HG03439 (cell line): ENCODE data around the gene SLC26A5.
A peak's percentile ranks its signal among the peaks of the same experiment; 100 is the strongest.

Experiments used
- ATAC-seq: cut with Tn5 transposase; IDR thresholded peaks from one replicate; pipeline ENCODE4 v1.9.1; 2021; ENCODE audit warnings: mild to moderate bottlenecking, moderate library complexity; ENCODE audit not compliant: unreplicated experiment

SLC26A5 gene

DNA sequence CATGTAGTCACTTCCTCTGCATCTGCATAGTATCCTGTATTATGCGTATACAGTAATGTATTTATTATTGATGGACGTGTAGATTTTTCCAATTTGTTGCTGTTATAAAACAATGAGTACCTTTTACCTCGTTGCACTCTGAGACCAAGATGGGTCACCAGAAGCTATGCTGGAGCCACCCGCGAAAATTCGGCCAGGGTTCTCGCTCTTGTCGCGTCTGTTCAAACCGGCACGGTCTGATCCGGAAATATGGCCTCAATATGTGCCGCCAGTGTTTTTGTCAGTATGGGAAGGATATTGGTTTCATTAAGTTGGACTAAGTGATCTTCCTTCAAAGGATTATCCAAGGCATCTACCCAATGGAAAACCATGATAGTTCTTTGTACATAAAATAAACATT lies 97.6 kb downstream of the SLC26A5 start:
- no peak for ATAC-seq

DNA sequence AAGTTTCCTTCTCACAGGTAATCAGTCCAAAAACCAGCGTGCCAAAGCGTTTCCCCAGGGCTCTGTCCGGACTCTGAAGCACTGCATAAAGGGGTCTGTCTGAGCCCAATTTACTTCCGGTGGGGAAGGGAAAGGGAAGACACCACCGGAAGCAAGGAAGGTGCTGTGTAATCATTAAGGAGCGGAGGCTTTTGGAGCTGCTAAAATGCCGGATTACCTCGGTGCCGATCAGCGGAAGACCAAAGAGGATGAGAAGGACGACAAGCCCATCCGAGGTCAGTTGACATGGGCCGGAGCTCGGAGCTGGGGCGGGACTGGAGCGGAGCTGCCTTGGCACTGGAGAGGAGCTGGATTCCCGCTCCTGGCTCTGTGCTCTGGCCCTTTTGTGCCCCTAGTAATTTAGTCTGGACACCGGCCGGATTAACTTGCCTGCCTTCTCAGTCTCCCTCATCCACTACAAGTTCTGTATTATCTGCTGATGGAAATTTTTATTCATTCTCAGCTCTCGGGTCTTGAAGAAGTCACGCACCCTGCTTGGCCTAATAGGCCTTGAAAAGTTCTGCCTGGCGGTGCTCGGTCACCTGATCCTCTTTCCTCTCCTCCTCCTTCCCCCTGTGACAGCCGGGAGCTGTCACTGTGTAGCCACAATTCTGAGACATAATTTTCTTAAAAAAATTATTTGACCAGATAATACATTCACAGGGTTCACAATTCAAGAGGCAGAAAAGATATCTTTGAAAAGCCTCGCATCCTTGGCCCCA lies 98.3 kb downstream of the SLC26A5 start, which contains the start of gene PSMC2:
Gene PSMC2, plus strand, starts transcription at position 137 of the 761 bp plus-strand sequence. Its CDS starts 69 bp downstream, at position 206.
- peak; percentile 75 for ATAC-seq

GRCh38 chr7:103346396-103346795 lies 99.6 kb downstream of the SLC26A5 start:
- ATAC-seq, result no peak

DNA sequence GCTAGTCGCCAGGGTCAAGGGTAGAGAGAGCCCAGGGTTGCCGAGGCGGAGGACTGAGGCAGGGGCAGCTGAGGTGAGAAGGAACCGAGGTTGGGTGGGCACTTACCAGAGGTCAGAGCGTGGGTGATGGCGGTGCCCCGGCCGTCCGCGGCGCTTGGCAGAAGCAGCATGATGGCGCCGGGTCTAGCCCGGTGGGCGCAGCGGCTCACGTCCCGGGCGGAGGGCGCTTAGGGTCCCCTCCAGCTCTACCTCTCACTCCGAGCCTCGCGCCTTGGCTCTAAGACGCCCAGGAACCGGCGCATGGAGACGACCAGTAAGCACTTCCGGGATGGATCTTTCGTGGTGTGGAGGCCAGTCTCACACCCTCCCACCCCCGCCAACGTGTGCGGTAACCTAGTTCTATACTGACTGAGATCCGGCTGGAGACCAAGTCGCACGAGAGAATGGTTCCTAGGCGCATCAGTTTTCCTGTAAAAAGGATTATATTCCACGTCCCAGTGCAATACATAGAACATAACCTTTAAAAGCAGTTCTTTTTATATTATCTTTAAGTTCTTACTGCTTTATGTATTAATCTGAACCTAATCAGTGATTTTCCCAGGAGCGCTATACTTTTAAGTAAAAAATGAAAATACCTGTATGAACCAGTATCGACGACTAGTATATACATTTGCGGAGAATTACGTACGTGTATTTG lies 101.4 kb downstream of the SLC26A5 start, which contains the start of gene DNAJC2:
Gene DNAJC2, minus strand, starts transcription at position 315 of the 697 bp plus-strand sequence. Its CDS starts 145 bp downstream, at position 170.
- ATAC-seq, result peak; percentile 79

DNA sequence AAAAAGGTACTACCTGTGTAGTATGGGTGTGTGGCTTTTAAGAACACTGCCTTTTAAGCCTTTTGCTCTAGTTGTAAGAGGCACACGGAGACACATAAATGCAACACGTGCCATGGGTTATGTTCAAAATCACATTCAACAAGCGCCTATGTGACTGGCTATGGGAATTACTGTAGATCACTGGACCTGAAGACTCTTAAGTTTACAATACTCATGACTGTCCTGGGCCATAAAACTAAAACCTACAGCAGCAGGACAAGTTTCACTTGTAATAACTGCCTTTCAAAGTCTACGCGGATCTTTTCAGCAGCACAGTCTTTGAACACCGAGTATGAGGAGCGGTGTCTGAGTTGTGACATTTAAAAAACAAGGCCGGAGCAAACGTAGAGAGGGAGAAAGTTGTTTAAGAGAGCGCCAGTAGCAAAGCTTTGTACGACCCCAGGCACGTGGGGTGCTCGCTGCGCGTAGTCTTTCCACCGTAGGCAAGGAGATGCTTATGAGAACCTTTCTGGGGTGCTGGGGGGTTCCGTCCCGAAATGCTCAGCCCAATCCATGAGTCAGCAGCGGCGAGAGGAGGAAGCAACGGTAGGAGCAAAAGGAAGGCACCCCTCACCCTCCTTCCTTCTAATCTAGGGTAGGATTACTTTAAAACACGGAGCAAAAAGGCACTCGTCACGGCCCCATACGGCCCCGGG lies 102.1 kb downstream of the SLC26A5 start:
- ATAC-seq, result peak; percentile 6

DNA sequence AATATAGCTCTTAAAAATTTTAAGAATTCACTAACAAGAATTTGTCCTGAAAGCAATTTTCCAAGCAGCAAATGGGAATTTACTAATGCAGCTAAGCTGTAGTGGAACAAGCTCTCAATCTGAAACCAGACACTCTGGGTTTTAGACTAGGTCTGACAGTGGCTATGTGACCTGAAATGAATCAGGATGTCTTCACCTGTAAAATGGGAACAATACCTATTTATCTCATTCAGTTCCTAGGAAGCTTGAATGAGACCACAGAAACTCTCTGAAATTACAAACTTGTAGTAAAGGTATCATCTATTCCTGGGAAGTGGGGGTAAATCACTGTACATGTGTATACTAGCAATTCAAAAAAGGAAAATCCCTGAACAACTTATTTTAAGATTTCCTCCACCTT lies 102.7 kb downstream of the SLC26A5 start:
- ATAC-seq, result no peak

DNA sequence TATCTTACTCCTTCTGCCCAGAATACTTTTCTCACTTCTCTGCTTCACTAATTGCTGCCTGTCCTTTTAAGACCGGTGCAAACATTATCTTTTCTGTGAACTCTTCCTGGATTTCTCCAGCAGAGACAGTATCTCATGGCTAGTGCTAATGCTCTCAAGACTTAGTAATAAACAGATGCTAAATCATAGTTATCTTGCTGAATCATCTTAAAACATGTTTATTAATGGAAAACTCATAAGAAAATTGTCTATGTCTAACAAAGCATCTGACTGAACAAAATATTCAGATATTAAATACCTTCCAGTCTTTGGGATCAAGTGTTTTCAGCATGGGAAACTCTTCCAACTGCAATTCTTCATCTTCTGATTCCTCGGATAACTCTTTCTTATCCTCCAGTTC lies 104.5 kb downstream of the SLC26A5 start:
- ATAC-seq, result no peak

DNA sequence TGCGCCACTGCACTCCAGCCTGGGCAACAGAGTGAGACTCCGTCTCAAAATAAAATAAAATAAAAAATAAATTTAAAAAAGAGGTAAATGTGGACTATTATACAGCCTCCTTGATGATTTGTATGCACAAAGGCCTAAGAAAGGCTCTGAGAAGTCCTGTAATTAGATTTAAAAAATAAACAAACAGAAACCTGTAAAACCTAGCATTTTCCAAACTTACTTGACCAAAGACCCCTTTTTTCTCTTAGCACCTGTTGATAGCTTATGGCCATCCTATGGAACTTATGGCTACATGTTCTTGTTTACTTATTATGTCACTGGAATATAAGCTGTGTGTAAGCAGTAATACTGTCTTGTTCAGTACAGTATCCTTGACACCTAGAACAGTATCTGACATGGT lies 107.1 kb downstream of the SLC26A5 start:
- ATAC-seq, result no peak

DNA sequence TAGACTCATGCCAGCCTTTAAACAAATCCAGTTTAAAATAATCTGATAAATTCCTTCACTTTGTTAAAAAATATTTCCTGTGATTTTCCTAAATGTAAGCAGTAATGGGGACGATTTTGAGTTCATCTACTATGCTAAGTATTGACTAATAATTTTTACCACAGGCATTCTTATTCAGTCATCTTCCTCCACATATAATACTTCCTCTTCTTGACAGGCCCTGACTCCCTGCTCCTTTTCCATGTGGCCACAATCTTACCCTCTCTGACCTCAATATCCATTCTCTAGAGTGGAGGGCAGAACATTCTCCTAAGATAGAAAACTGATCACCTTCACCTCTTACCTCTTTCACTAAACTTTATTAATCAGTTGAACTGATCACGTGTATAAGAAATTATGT lies 109.2 kb downstream of the SLC26A5 start:
- no peak for ATAC-seq

- ATAC-seq, result no peak
Observed at GRCh38 chr7:103325744-103326143, 120.3 kb downstream of the SLC26A5 start.
